Liver (tissue), 9 donors: ENCODE measurements around the gene HS1BP3. TPM values are rescaled to one million over a fixed set of nuclear protein-coding genes. Genes with fewer than 3 reads are reported as not detected.

ENCODE experiments used
- DNase-seq: peaks from one replicate; pipeline ENCODE4 v3.0.0-alpha.2; 2017; ENCODE audit warnings: low spot score
- H3K27ac ChIP-seq, 2 donors: one replicate each; pipeline ENCODE4 v1.7.0; 2013; ENCODE audit warnings: inconsistent platforms in 2 of 2, low read length in 2 of 2, control low read depth in 1 of 2, low read depth in 1 of 2, mild to moderate bottlenecking in 1 of 2
- H3K27me3 ChIP-seq, 4 donors: one replicate each; pipeline versions ENCODE4 v1.6.1 to v1.7.0; 2013; ENCODE audit warnings: low read length in 3 of 4, inconsistent platforms in 1 of 4, mild to moderate bottlenecking in 1 of 4, moderate library complexity in 1 of 4; ENCODE audit not compliant: control insufficient read depth in 4 of 4, insufficient read depth in 4 of 4
- H3K36me3 ChIP-seq, 4 donors: one replicate each; pipeline versions ENCODE4 v1.6.1 to v1.7.0; 2013; ENCODE audit warnings: low read length in 3 of 4, mild to moderate bottlenecking in 3 of 4, low read depth in 1 of 4, moderate library complexity in 1 of 4; ENCODE audit not compliant: control insufficient read depth in 4 of 4, insufficient read depth in 3 of 4
- H3K4me1 ChIP-seq, 4 donors: one replicate each; pipeline versions ENCODE4 v1.6.1 to v1.7.0; 2013; ENCODE audit warnings: low read length in 3 of 4, mild to moderate bottlenecking in 3 of 4, moderate library complexity in 1 of 4; ENCODE audit not compliant: control insufficient read depth in 4 of 4, insufficient read depth in 4 of 4
- H3K4me3 ChIP-seq, 3 donors: one replicate each; pipeline versions ENCODE4 v1.6.1 to v1.7.0; 2013; ENCODE audit warnings: low read length in 3 of 3, control low read depth in 1 of 3, low read depth in 1 of 3, mild to moderate bottlenecking in 1 of 3
- H3K9ac ChIP-seq, 2 donors: one replicate each; pipeline ENCODE4 v1.7.0; 2013; ENCODE audit warnings: low read length in 2 of 2, mild to moderate bottlenecking in 2 of 2, moderate library complexity in 2 of 2, control low read depth in 1 of 2, low read depth in 1 of 2
- H3K9me3 ChIP-seq, 4 donors: one replicate each; pipeline versions ENCODE4 v1.6.1 to v1.7.0; 2013; ENCODE audit warnings: low read length in 3 of 4; ENCODE audit not compliant: control insufficient read depth in 4 of 4
- EGR1 ChIP-seq, 2 donors: IDR thresholded peaks; 2 replicates each; pipeline ENCODE4 v1.6.1; 2016 to 2018; ENCODE audit warnings: antibody characterized with exemption in 2 of 2, low read depth in 2 of 2
- FOXA1 ChIP-seq: IDR thresholded peaks from 2 replicates; pipeline ENCODE4 v1.6.1; 2016; ENCODE audit warnings: antibody characterized with exemption
- FOXA2 ChIP-seq: IDR thresholded peaks from 2 replicates; pipeline ENCODE4 v1.6.1; 2016; ENCODE audit warnings: antibody characterized with exemption
- GABPA ChIP-seq, 2 donors: IDR thresholded peaks in 1 of 2; conservative IDR thresholded peaks in 1 of 2; 2 replicates each; pipeline ENCODE4 v1.6.1; 2016; ENCODE audit warnings: antibody characterized with exemption in 2 of 2, mild to moderate bottlenecking in 1 of 2, moderate library complexity in 1 of 2
- HNF4A ChIP-seq, 2 donors: conservative IDR thresholded peaks; 2 replicates each; pipeline ENCODE4 v1.6.1; 2016; ENCODE audit warnings: antibody characterized with exemption in 2 of 2, mild to moderate bottlenecking in 2 of 2
- HNF4G ChIP-seq: IDR thresholded peaks from 2 replicates; pipeline ENCODE4 v1.6.1; 2016; ENCODE audit warnings: antibody characterized with exemption
- JUND ChIP-seq, 2 donors: IDR thresholded peaks; 2 replicates each; pipeline ENCODE4 v1.6.1; 2016; ENCODE audit warnings: antibody characterized with exemption in 2 of 2
- NR2F2 ChIP-seq: IDR thresholded peaks from 2 replicates; pipeline ENCODE4 v1.6.1; 2016; ENCODE audit warnings: antibody characterized with exemption
- RAD21 ChIP-seq, 2 donors: IDR thresholded peaks; 2 replicates each; pipeline ENCODE4 v1.6.1; 2016; ENCODE audit warnings: antibody characterized with exemption in 2 of 2, mild to moderate bottlenecking in 2 of 2
- RXRA ChIP-seq, 2 donors: IDR thresholded peaks; 2 replicates each; pipeline ENCODE4 v1.6.1; 2017 to 2018; ENCODE audit warnings: antibody characterized with exemption in 2 of 2, mild to moderate bottlenecking in 1 of 2
- SP1 ChIP-seq: IDR thresholded peaks from 2 replicates; pipeline ENCODE4 v1.6.1; 2018; ENCODE audit warnings: antibody characterized with exemption, mild to moderate bottlenecking
- TAF1 ChIP-seq: conservative IDR thresholded peaks from 2 replicates; pipeline ENCODE4 v1.6.1; 2016; ENCODE audit warnings: antibody characterized with exemption, mild to moderate bottlenecking
- YY1 ChIP-seq: IDR thresholded peaks from 2 replicates; pipeline ENCODE4 v1.6.1; 2016; ENCODE audit warnings: antibody characterized with exemption, mild to moderate bottlenecking
- WGBS: extraction: QIAGEN DNeasy Blood & Tissue Kit; methylation state at CpG from one replicate; pipeline ENCODE4 v1.1.7; 2013; 5-methylcytosine and 5-hydroxymethylcytosine counted together
- polyA plus RNA-seq, 2 donors: library from polyadenylated mRNA; stranded (reverse) in 1 of 2; unstranded in 1 of 2; fragments of 200-250 nt in 1 of 2; fragments of >200 nt in 1 of 2; fragmentation: Nextera tagmentation in 1 of 2; extraction: Ambion mirVana in 1 of 2; gene quantifications; one replicate each; pipeline versions ENCODE4 v1.2.1 to v1.2.3, GENCODE V29; 2013 to 2015
- total RNA-seq, 2 donors: library from RNA; depleted of rRNA; stranded (reverse); fragments of >200 nt; gene quantifications; one replicate each; pipeline ENCODE4 v1.2.3, GENCODE V29; 2014
- TF ChIP-seq, protein P1 (sequence below): IDR thresholded peaks from 2 replicates; pipeline ENCODE4 v1.6.1; 2016; ENCODE audit warnings: antibody characterized with exemption
- TF ChIP-seq, protein P2 (sequence below): IDR thresholded peaks from 2 replicates; pipeline ENCODE4 v1.6.1; 2016; ENCODE audit warnings: antibody characterized with exemption
- TF ChIP-seq, protein P3 (sequence below): IDR thresholded peaks from 2 replicates; pipeline ENCODE4 v1.6.1; 2016; ENCODE audit warnings: antibody characterized with exemption, mild to moderate bottlenecking
- TF ChIP-seq, protein P4 (sequence below): fragments of 150-350 bp; IDR thresholded peaks from 2 replicates; pipeline ENCODE4 v1.5.1; 2017; ENCODE audit warnings: improper control_type of control experiment, low read depth, low read length; ENCODE audit not compliant: missing input control
- TF ChIP-seq, protein P5 (sequence below): IDR thresholded peaks from 2 replicates; pipeline ENCODE4 v1.6.1; 2016; ENCODE audit warnings: antibody characterized with exemption
- donor health status: healthy.
- donor health status: healthy.
- donor health status: healthy.
- donor health status: healthy.
- donor health status: healthy.

The HS1BP3 gene
- total and polyA plus RNA-seq, 4 donors = 7.7 to 15.4 (median 10.9) TPM

DNA sequence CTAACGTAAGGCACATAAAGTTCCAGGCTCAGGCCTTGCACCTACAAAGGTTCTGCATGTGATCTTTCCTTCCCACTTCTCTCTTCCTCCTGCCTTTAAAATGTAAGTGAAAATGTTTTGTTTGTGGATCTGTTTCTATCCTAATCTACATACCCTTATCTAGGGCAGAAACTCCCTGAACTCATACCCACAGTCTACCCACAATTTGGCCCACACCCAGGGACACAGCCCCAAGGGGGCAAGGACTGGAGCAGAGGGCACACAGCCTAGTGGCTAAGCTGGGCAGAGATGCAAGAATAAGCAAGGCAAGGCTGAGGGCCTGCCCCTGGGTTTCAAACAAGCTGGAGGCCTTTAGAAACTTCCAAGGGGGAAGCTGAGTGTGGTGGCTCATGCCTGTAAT is 71.0 kb downstream of the HS1BP3 start:
- TF ChIP-seq JUND (IDR thresholded peaks at IDR 0.05) = no peak
- peak; percentile 12 for TF ChIP-seq SP1
- peak; percentile 14 to 26 for TF ChIP-seq RXRA (IDR thresholded peaks at IDR 0.05)
- no peak for DNase-seq
- H3K36me3 ChIP-seq = no peaks in the 10 kb centered on the region
- H3K4me1 ChIP-seq = peaks cover 3 to 17% (median 14%) of the 10 kb centered on the region in 4 donors
- H3K27ac ChIP-seq = peak overlapping the region; percentile 63 to 65
- no peaks in the 10 kb centered on the region for H3K9me3 ChIP-seq
- no peak overlapping the region for H3K9ac ChIP-seq
- H3K27me3 ChIP-seq = no peaks in the 10 kb centered on the region
- WGBS = 97% methylated on average over 1 of the region's 1 CpG
- H3K4me3 ChIP-seq = no peak overlapping the region

DNA sequence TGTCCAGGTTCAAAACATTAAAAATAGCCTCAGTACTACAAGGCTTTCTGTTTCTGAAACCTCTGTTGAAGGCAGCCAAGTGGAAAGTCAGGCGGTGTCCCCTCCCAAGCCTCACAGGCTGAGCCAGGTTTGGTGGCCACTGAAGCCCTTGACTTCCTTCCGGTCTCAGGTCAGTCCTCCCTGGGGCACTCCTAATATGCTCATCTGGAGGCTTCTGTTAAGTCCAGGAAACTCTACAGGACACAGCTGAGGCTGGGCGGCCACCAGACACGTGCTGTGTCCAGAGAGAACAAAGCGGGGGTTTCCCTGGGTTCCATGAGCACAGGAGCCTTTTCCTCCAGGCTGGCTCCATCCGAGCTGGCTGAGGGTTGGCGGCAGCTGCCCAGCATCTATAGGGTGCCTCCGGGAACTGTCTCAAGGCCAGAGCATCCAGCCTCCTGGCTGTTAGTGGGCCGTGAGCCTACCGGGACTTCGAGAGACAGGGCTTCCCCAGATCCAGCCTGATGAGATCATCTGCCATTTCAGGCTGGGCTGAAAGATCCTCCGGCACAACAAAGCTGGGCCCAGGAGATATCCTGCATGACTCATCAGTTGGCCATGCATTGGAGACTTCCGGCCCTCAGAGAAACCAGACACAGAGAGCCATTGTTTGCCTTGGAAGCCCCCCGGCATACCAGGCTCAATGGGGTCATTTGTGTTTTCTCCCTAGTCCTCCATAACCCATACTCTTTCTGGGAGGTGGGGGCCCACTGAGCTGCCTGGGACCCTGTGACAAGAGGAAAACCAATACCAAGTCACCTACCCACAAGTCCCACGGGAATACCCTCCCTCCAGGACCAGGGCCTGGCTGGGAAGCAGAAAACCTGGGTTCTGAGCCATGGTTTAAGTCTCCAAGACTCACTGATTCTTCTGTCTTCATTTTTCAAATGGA is 71.7 kb downstream of the HS1BP3 start:
- no peak overlapping the region for H3K9ac ChIP-seq
- no peaks in the 10 kb centered on the region for H3K36me3 ChIP-seq
- H3K27ac ChIP-seq = peak overlapping the region; percentile 63 to 65
- 67% methylated on average over 15 of the region's 15 CpGs for WGBS
- H3K9me3 ChIP-seq = no peaks in the 10 kb centered on the region
- H3K4me3 ChIP-seq = no peak overlapping the region
- H3K4me1 ChIP-seq = peaks cover 3 to 19% (median 15%) of the 10 kb centered on the region in 4 donors
- no peaks in the 10 kb centered on the region for H3K27me3 ChIP-seq
- no peak for DNase-seq
- TF ChIP-seq, protein P1, sequence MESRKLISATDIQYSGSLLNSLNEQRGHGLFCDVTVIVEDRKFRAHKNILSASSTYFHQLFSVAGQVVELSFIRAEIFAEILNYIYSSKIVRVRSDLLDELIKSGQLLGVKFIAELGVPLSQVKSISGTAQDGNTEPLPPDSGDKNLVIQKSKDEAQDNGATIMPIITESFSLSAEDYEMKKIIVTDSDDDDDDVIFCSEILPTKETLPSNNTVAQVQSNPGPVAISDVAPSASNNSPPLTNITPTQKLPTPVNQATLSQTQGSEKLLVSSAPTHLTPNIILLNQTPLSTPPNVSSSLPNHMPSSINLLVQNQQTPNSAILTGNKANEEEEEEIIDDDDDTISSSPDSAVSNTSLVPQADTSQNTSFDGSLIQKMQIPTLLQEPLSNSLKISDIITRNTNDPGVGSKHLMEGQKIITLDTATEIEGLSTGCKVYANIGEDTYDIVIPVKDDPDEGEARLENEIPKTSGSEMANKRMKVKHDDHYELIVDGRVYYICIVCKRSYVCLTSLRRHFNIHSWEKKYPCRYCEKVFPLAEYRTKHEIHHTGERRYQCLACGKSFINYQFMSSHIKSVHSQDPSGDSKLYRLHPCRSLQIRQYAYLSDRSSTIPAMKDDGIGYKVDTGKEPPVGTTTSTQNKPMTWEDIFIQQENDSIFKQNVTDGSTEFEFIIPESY = no peak
- TF ChIP-seq, protein P2, sequence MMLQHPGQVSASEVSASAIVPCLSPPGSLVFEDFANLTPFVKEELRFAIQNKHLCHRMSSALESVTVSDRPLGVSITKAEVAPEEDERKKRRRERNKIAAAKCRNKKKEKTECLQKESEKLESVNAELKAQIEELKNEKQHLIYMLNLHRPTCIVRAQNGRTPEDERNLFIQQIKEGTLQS = no peak
- TF ChIP-seq FOXA2 (no peak), NR2F2 (peak; percentile 69), EGR1 (IDR thresholded peaks at IDR 0.05; ENCODE audit: low read depth in 2 of 2) (no peak), RAD21 (IDR thresholded peaks at IDR 0.05) (peak in 1 of 2 donors; percentile 14), JUND (IDR thresholded peaks at IDR 0.05) (peak; percentile 94 to 98), YY1 (peak; percentile 35), FOXA1 (no peak), GABPA (IDR thresholded peaks at IDR 0.05 in 1 of 2, conservative IDR thresholded peaks at IDR 0.05 in 1 of 2) (peak; percentile 31 to 39), RXRA (IDR thresholded peaks at IDR 0.05) (peak in 1 of 2 donors; percentile 37), HNF4A (conservative IDR thresholded peaks at IDR 0.05) (no peak), SP1 (peak; percentile 39), TAF1 (no peak), HNF4G (no peak)
- TF ChIP-seq, protein P3, sequence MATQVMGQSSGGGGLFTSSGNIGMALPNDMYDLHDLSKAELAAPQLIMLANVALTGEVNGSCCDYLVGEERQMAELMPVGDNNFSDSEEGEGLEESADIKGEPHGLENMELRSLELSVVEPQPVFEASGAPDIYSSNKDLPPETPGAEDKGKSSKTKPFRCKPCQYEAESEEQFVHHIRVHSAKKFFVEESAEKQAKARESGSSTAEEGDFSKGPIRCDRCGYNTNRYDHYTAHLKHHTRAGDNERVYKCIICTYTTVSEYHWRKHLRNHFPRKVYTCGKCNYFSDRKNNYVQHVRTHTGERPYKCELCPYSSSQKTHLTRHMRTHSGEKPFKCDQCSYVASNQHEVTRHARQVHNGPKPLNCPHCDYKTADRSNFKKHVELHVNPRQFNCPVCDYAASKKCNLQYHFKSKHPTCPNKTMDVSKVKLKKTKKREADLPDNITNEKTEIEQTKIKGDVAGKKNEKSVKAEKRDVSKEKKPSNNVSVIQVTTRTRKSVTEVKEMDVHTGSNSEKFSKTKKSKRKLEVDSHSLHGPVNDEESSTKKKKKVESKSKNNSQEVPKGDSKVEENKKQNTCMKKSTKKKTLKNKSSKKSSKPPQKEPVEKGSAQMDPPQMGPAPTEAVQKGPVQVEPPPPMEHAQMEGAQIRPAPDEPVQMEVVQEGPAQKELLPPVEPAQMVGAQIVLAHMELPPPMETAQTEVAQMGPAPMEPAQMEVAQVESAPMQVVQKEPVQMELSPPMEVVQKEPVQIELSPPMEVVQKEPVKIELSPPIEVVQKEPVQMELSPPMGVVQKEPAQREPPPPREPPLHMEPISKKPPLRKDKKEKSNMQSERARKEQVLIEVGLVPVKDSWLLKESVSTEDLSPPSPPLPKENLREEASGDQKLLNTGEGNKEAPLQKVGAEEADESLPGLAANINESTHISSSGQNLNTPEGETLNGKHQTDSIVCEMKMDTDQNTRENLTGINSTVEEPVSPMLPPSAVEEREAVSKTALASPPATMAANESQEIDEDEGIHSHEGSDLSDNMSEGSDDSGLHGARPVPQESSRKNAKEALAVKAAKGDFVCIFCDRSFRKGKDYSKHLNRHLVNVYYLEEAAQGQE = no peak
- TF ChIP-seq, protein P4, sequence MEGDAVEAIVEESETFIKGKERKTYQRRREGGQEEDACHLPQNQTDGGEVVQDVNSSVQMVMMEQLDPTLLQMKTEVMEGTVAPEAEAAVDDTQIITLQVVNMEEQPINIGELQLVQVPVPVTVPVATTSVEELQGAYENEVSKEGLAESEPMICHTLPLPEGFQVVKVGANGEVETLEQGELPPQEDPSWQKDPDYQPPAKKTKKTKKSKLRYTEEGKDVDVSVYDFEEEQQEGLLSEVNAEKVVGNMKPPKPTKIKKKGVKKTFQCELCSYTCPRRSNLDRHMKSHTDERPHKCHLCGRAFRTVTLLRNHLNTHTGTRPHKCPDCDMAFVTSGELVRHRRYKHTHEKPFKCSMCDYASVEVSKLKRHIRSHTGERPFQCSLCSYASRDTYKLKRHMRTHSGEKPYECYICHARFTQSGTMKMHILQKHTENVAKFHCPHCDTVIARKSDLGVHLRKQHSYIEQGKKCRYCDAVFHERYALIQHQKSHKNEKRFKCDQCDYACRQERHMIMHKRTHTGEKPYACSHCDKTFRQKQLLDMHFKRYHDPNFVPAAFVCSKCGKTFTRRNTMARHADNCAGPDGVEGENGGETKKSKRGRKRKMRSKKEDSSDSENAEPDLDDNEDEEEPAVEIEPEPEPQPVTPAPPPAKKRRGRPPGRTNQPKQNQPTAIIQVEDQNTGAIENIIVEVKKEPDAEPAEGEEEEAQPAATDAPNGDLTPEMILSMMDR = no peak
- TF ChIP-seq, protein P5, sequence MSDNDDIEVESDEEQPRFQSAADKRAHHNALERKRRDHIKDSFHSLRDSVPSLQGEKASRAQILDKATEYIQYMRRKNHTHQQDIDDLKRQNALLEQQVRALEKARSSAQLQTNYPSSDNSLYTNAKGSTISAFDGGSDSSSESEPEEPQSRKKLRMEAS = peak; percentile 41
